Stomach (tissue), 9 donors: ENCODE data around the gene C2orf42. TPM values are rescaled to one million over a fixed set of nuclear protein-coding genes. Genes with fewer than 3 reads are reported as not detected.
A peak's percentile ranks its signal among the peaks of the same experiment; 100 is the strongest.

ENCODE experiments used
- DNase-seq, 2 donors: peaks; one replicate each; pipeline versions ENCODE4 v3.0.0 to v3.0.0-alpha.2; 2013 to 2019
- H3K27ac ChIP-seq, 5 donors: fragments of 200-600 bp in 4 of 5; sonication (generic) in 4 of 5; one replicate each; pipeline ENCODE4 v1.5.1; 2013 to 2019; ENCODE audit warnings: mild to moderate bottlenecking in 1 of 5, moderate library complexity in 1 of 5
- H3K27me3 ChIP-seq, 3 donors: fragments of 200-600 bp; sonication (generic); one replicate each; pipeline ENCODE4 v1.5.1; 2017 to 2019; ENCODE audit warnings: mixed run types in 1 of 3
- H3K36me3 ChIP-seq, 4 donors: fragments of 200-600 bp; sonication (generic); 1 replicate in 3 of 4; 2 replicates in 1 of 4; pipeline ENCODE4 v1.5.1; 2016 to 2019
- H3K4me1 ChIP-seq, 4 donors: fragments of 200-600 bp; sonication (generic); one replicate each; pipeline ENCODE4 v1.5.1; 2016 to 2019
- H3K4me3 ChIP-seq, 4 donors: fragments of 200-600 bp; sonication (generic) in 3 of 4; one replicate each; pipeline ENCODE4 v1.5.1; 2016 to 2019; ENCODE audit warnings: mild to moderate bottlenecking in 1 of 4
- H3K9me3 ChIP-seq, 4 donors: fragments of 200-600 bp; sonication (generic); one replicate each; pipeline ENCODE4 v1.5.1; 2016 to 2019
- CTCF ChIP-seq, 7 experiments: fragments of 450-650 bp in 4 of 7; fragments of 200-600 bp in 3 of 7; sonication (generic) in 3 of 7; IDR thresholded peaks; one replicate each; pipeline ENCODE4 v1.5.1; 2016 to 2019; ENCODE audit warnings: antibody characterized with exemption in 7 of 7, control low read depth in 2 of 7, mild to moderate bottlenecking in 1 of 7
- EP300 ChIP-seq: sonication (generic); formaldehyde crosslinking; IDR thresholded peaks from one replicate; pipeline ENCODE4 v1.6.1; 2017; ENCODE audit warnings: antibody characterized with exemption
- POLR2A ChIP-seq, 4 donors: fragments of 450-650 bp; IDR thresholded peaks; one replicate each; pipeline ENCODE4 v1.6.1; 2016; ENCODE audit warnings: antibody characterized with exemption in 4 of 4, control low read depth in 2 of 4, mild to moderate bottlenecking in 1 of 4, moderate library complexity in 1 of 4
- POLR2AphosphoS5 ChIP-seq, 3 donors: sonication (generic); formaldehyde crosslinking; IDR thresholded peaks; one replicate each; pipeline ENCODE4 v1.6.1; 2016; ENCODE audit warnings: antibody characterized with exemption in 3 of 3
- WGBS, 5 donors: extraction: QIAGEN DNeasy Blood & Tissue Kit in 3 of 5; methylation state at CpG; one replicate each; pipeline versions ENCODE4 v1.1.5 to v1.1.7; 2013 to 2018; 5-methylcytosine and 5-hydroxymethylcytosine counted together
- intact Hi-C: fragments of 100-400 bp; cut with DNase I; formaldehyde crosslinking; loops from one replicate; pipeline ENCODE4 v1.15.1; 2023; ENCODE audit warnings: low total_unique reads
- polyA plus RNA-seq, 3 donors: library from polyadenylated mRNA; stranded (reverse); fragments of 200-250 nt; gene quantifications; one replicate each; pipeline ENCODE4 v1.2.3, GENCODE V29; 2013
- total RNA-seq, 5 donors: library from RNA; depleted of rRNA; stranded (reverse); fragments of >200 nt; gene quantifications; one replicate each; pipeline versions ENCODE4 v1.1.0 to v1.2.3, GENCODE V29; 2014 to 2016
- donor health status: healthy with polysubstance abuse.
- donor health status: Bipolar disorder and iron deficiency.
- donor health status: healthy.

Gene C2orf42
- total and polyA plus RNA-seq, 8 donors, result 2.6 to 23.2 (median 6.0) TPM

GRCh38 chr2:70118798-70119454 is 71.9 kb downstream of the C2orf42 start:
- Histone ChIP-seq H3K4me1 (peaks cover 10 to 34% (median 22%) of the 10 kb centered on the region in 4 donors), H3K36me3 (no peaks in the 10 kb centered on the region), H3K27me3 (no peaks in the 10 kb centered on the region), H3K9me3 (no peaks in the 10 kb centered on the region), H3K27ac (no peak overlapping the region), H3K4me3 (no peak overlapping the region)
- intact Hi-C loops, result no loop called here
- TF ChIP-seq CTCF (IDR thresholded peaks at IDR 0.05) (no peak), POLR2AphosphoS5 (IDR thresholded peaks at IDR 0.05) (no peak), POLR2A (IDR thresholded peaks at IDR 0.05) (no peak), EP300 (no peak)
- peak in 1 of 2 donors; percentile 63 for DNase-seq
- 37 to 41% (median 38%) methylated on average over 4 of the region's 4 CpGs for WGBS, 5 donors

- H3K4me1 ChIP-seq, result peaks cover 0 to 19% (median 11%) of the 10 kb centered on the region in 4 donors
- H3K27me3 ChIP-seq, result no peaks in the 10 kb centered on the region
- H3K27ac ChIP-seq, result no peak overlapping the region
- DNase-seq, result no peak
- H3K36me3 ChIP-seq, result no peaks in the 10 kb centered on the region
- WGBS, 5 donors, result 70 to 76% (median 74%) methylated on average over 2 of the region's 2 CpGs
- H3K4me3 ChIP-seq, result no peak overlapping the region
- TF ChIP-seq EP300, result no peak
- TF ChIP-seq POLR2AphosphoS5 (IDR thresholded peaks at IDR 0.05), result no peak
- TF ChIP-seq POLR2A (IDR thresholded peaks at IDR 0.05), result no peak
- TF ChIP-seq CTCF (IDR thresholded peaks at IDR 0.05), result no peak
- intact Hi-C loops, result no loop called here
- no peaks in the 10 kb centered on the region for H3K9me3 ChIP-seq
Measured at GRCh38 chr2:70116936-70117552, 73.8 kb downstream of the C2orf42 start.

- intact Hi-C loops, result no loop called here
- Histone ChIP-seq H3K4me1 (peaks cover 0 to 24% (median 12%) of the 10 kb centered on the region in 4 donors), H3K4me3 (no peak overlapping the region), H3K36me3 (no peaks in the 10 kb centered on the region), H3K9me3 (no peaks in the 10 kb centered on the region), H3K27me3 (no peaks in the 10 kb centered on the region), H3K27ac (peak overlapping the region in 1 of 5 donors; percentile 20)
- no peak for TF ChIP-seq EP300
- no peak for TF ChIP-seq POLR2A (IDR thresholded peaks at IDR 0.05)
- no peak for TF ChIP-seq POLR2AphosphoS5 (IDR thresholded peaks at IDR 0.05)
- no peak for TF ChIP-seq CTCF (IDR thresholded peaks at IDR 0.05)
- WGBS, 5 donors, result 40 to 71% (median 60%) methylated on average over 8 of the region's 8 CpGs
- peak in 1 of 2 donors; percentile 23 for DNase-seq
Measured at GRCh38 chr2:70115646-70116442, 75.0 kb downstream of the C2orf42 start.

- no peak for TF ChIP-seq POLR2A (IDR thresholded peaks at IDR 0.05)
- no peak for TF ChIP-seq EP300
- no peak for TF ChIP-seq POLR2AphosphoS5 (IDR thresholded peaks at IDR 0.05)
- TF ChIP-seq CTCF (IDR thresholded peaks at IDR 0.05), result no peak
- Histone ChIP-seq H3K9me3 (no peaks in the 10 kb centered on the region), H3K4me1 (peaks cover under 1 to 33% (median 23%) of the 10 kb centered on the region in 4 donors), H3K36me3 (no peaks in the 10 kb centered on the region), H3K27me3 (no peaks in the 10 kb centered on the region), H3K27ac (no peak overlapping the region), H3K4me3 (no peak overlapping the region)
- 85 to 92% (median 88%) methylated on average over 4 of the region's 4 CpGs for WGBS, 5 donors
- intact Hi-C loops, result no loop called here
- no peak for DNase-seq
Measured at GRCh38 chr2:70113359-70114070, 77.3 kb downstream of the C2orf42 start.
